Activated CD4-positive, CD25-positive, alpha-beta regulatory T cell (primary cell): Measurements from ENCODE around the gene VAC14.
"Not testable (repeated sequence)": the region's sequence is repeated elsewhere in the genome, so short reads cannot be mapped to it uniquely, and the experiment has no call there.

Experiments used
- DNase-seq, 4 experiments: peaks; one replicate each; lab custom pipeline; 2025; lab: John Stamatoyannopoulos, UW

Gene VAC14

GRCh38 chr16:70800781-70801480, at the start of gene VAC14:
VAC14 (minus strand) TSS chr16:70801158; CDS start chr16:70800900, 258 bp downstream.
- DNase-seq, result peak; percentile 91 to 96 (median 92)

GRCh38 chr16:70823498-70824118, 22.6 kb upstream of the VAC14 start:
- DNase-seq, result not testable (repeated sequence)

DNA sequence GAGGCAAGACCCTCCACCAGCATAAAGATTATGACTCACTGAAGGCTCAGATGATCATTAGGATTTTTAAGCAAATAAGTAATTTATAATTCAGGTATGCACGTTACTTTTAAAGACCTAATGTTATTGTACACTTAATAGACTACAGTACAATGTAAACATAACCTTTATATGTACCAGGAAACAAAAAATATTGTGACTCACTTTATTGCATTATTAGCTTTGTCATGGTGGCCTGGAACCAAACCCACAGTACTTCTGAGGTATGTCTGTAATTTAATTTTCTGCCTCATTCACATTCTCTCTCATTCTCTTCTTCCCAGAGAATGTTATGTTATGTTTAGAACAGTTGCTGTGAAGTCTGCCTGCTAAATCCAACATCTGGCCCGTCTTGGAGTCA, 21.8 kb upstream of the VAC14 start:
- not testable (repeated sequence) for DNase-seq

GRCh38 chr16:70818088-70818487, 17.1 kb upstream of the VAC14 start:
- not testable (repeated sequence) for DNase-seq

DNA sequence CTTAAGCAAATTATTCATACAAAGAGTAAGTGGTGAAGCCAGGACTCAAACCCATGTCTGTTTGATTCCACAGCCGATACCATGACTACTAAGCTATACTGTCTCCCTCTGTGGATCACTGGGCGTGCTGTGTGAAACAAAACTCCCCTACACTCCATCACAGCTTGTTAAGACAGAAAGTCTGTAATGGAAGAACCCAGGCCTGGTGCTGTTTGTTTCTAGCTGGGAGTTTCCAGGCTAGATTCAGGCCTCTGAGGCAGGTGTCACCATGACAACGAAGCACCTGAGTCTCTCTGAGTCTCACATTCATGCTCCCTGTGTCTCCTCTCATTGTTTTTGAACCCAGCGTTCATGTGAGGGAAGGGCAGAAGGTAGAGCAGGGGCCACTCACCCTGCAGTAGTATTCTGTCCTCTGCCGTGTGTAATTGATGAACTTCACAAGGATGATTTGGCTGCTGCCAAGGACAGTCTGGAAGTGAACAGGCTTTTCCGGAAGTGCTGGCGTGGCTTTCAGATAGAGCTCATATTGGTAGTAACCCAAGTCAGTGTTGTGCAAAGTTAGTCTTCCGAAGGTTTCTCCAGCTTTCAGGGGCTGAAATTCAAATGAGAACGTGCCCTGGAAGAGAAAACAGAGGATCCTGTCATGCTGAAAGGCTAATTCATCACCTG, 8.6 kb upstream of the VAC14 start:
- no peak for DNase-seq

DNA sequence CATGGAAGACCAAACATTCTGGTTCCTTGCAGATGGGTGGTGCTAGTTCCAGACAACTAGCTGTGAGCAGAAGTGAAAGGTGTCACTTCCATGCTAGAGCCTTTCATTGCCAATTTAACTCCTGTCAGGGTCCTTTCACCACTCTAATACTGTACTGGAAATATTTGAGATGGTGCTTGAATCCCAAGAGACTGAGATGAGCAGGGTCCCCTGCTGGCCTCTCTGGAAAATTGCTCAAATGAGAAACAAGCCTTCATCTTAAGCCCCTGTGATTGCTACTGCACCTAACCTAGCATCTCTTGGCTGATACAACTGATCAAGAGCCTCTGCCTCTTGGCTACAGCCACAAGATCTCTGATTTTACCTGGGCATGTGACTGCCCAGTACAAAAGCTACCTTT, 7.4 kb upstream of the VAC14 start:
- no peak for DNase-seq

GRCh38 chr16:70805787-70806186, 4.8 kb upstream of the VAC14 start:
- DNase-seq, result no peak

- DNase-seq, result no peak
Observed at GRCh38 chr16:70805380-70805779, 4.4 kb upstream of the VAC14 start.

DNA sequence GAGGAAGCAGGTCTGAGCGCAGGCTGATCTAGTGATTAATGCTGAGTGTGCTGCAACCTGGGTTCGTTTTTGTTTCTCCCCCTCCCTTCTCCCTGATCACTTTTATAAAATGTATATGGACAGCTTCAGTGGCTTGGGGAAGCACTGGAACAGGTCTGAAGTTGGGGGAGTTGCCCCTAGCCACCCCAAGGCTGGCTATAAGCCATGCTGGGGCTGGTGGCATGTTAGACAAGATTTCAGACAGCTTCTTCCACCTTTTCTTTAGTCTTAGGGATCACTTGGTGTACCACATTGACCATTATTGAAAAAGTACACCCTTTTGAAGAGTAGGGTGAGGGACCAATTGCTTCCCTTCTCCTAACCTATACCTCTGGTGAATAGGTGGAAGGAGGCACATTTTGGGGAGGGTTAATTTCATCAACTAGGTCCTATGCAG, 3.8 kb upstream of the VAC14 start:
- no peak for DNase-seq

DNA sequence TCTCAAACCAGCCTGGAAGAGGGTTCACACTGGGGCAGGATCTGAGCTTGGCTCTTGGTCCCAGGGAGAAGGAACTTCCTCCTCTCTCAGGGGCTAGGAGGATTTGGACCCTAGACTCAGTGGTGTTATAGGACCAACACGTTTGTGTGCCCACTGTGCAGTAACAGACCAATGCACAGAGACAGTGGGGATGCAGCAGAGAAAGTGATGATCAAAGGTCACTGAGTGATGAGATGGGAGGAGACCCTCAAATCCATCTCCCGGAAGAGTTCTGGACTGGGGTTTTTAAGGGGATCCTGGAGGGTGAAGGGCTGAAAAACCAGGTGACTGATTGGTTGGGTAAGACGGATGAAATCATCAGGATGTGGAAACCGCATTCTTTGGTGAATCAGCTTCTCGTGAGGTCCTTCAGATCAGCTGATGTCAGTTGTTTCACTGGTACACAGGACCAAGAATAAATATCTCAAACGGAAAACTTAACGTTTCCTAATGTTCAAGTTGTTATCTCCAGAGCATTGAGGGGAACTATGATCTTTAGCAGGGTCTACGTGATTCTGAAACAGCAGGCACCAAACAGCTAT, 3.3 kb upstream of the VAC14 start:
- no peak for DNase-seq

DNA sequence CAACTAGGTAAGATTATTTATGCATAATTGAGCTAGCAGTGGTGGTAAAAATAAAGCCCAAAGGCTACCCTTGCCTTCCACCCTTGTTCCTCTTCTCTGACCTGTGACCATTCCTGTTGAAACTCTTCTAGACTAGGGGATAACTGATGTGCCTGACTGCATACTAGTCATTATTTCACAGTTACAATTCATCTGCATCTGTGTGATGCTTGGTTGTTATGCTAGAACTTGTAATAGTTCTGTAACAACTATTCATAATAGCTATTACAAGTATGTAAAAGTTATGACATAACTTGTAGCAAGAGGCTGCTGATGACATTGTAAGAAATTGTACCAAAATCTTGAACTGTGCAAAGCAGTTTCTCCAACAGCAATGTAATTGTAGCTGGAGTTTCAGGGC, 2.4 kb upstream of the VAC14 start:
- no peak for DNase-seq

- no peak for DNase-seq
Observed at GRCh38 chr16:70801611-70802010, 653 bp upstream of the VAC14 start.

DNA sequence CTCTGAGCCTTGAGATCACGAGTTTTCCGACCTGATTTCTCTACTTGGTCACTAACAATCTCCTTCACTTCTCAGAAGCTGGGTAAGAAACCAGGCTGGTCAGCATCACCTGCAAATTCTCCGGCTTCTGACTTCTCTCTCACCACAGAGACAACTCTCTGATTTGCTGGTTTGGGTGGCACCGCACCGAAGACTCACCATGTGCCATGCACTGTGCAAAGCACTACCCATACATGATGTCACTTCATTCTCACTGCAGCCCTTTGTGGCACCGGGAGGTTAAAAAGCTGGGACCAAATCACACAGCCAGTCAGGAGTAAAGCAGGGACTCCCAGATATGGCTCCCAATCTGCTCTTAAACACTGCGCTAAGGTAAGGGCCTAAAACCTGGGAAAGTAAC, 647 bp downstream of the VAC14 start:
- no peak for DNase-seq

- DNase-seq, result no peak
Observed at GRCh38 chr16:70796301-70796700, 4.7 kb downstream of the VAC14 start.

GRCh38 chr16:70795296-70795912, 5.6 kb downstream of the VAC14 start:
- no peak for DNase-seq

- no peak for DNase-seq
Observed at GRCh38 chr16:70793851-70794502, 7.0 kb downstream of the VAC14 start.

GRCh38 chr16:70790815-70791214, 10.1 kb downstream of the VAC14 start:
- DNase-seq, result no peak

DNA sequence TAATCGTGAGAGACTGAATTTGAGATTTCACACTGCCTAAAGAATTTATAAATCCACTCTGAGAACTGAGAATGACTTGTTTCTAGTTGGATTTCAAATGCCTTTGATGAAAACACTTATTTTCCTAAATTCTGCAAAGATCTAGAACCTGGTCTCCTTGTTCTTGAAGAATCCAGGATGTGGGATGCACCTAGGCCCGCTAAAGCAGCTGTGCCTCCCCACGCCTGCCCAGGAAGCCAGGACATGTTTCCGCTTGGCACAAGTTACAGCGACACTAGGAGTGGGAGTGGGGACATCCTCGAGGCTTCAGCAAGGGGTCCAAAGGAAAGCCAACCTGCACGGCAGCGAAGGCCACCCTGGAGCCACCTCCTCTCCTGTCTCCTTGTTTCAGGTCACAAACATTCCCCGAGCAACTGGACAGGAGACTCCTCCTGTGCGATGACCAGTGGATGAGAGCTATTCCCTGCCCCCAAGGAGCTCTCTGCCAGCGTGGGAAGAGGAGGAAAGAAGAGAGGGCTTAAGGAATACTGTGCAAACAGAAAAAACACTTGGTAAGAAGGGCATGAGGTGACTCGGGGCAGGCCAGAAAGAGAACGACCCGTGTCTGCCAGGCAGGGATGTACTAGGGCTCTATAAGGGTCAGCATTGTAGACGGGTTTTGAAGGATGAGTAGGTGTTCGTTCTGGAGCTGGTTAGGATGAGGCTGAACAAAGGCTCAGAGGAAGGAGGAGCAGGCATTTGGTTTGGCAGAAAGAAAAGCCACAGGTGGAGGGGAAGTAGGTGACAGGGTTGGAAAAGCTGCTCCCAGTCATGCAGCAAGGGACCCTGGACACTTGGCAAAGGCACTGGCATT, 11.1 kb downstream of the VAC14 start:
- DNase-seq, result no peak

GRCh38 chr16:70788668-70789594, 12.0 kb downstream of the VAC14 start:
- DNase-seq, result no peak
